H9 (cell line): ENCODE results near the gene EMP3. TPM values are rescaled to one million over a fixed set of nuclear protein-coding genes. Genes with fewer than 3 reads are reported as not detected.

Experiments
- DNase-seq: peaks from one replicate; pipeline ENCODE4 v3.0.0-alpha.2; 2017
- H2AFZ ChIP-seq: one replicate; pipeline ENCODE4 v1.6.1; 2013; ENCODE audit warnings: mild to moderate bottlenecking, low read length, control low read depth, moderate library complexity
- H2AK5ac ChIP-seq: 2 replicates; pipeline ENCODE4 v1.6.1; 2013; ENCODE audit warnings: low read length, control low read depth, mixed read lengths; ENCODE audit not compliant: insufficient read length
- H2BK120ac ChIP-seq: one replicate; pipeline ENCODE4 v1.6.1; 2013; ENCODE audit warnings: low read depth, mild to moderate bottlenecking, low read length, control low read depth, inconsistent platforms; ENCODE audit not compliant: poor library complexity, severe bottlenecking
- H2BK12ac ChIP-seq: 2 replicates; pipeline ENCODE4 v1.6.1; 2013; ENCODE audit warnings: low read length, control low read depth, mixed read lengths, low read depth; ENCODE audit not compliant: insufficient read length
- H2BK15ac ChIP-seq: 2 replicates; pipeline ENCODE4 v1.6.1; 2013; ENCODE audit warnings: low read depth, low read length, control low read depth
- H2BK20ac ChIP-seq: one replicate; pipeline ENCODE4 v1.6.1; 2013; ENCODE audit warnings: low read depth, mild to moderate bottlenecking, low read length, control low read depth, inconsistent platforms; ENCODE audit not compliant: poor library complexity, severe bottlenecking
- H2BK5ac ChIP-seq: 2 replicates; pipeline ENCODE4 v1.6.1; 2013; ENCODE audit warnings: low read length, control low read depth, mixed read lengths; ENCODE audit not compliant: insufficient read length
- H3K14ac ChIP-seq: 2 replicates; pipeline ENCODE4 v1.6.1; 2013; ENCODE audit warnings: low read length, control low read depth; ENCODE audit not compliant: insufficient read depth
- H3K18ac ChIP-seq: 2 replicates; pipeline ENCODE4 v1.6.1; 2013; ENCODE audit warnings: low read depth, mild to moderate bottlenecking, mixed read lengths, low read length, control low read depth; ENCODE audit not compliant: insufficient read length
- H3K23ac ChIP-seq: 2 replicates; pipeline ENCODE4 v1.6.1; 2013; ENCODE audit warnings: low read length, control low read depth, mixed read lengths, low read depth; ENCODE audit not compliant: insufficient read length
- H3K23me2 ChIP-seq: 2 replicates; pipeline ENCODE4 v1.6.1; 2013; ENCODE audit warnings: low read depth, mild to moderate bottlenecking, mixed read lengths, low read length, control low read depth; ENCODE audit not compliant: insufficient read length, poor library complexity, severe bottlenecking
- H3K27ac ChIP-seq: 2 replicates; pipeline ENCODE4 v1.5.1; 2013; ENCODE audit warnings: low read length, control low read depth, mixed read lengths, low read depth; ENCODE audit not compliant: insufficient read length
- H3K27me3 ChIP-seq: 2 replicates; pipeline ENCODE4 v1.6.1; 2013; ENCODE audit warnings: low read length, control low read depth, inconsistent platforms; ENCODE audit not compliant: insufficient read depth
- H3K4ac ChIP-seq: 2 replicates; pipeline ENCODE4 v1.6.1; 2013; ENCODE audit warnings: low read depth, mild to moderate bottlenecking, control low read depth, inconsistent platforms, low read length, moderate library complexity
- H3K4me1 ChIP-seq: 2 replicates; pipeline ENCODE4 v1.6.1; 2013; ENCODE audit warnings: low read length, control low read depth, inconsistent platforms; ENCODE audit not compliant: insufficient read depth
- H3K4me2 ChIP-seq: 2 replicates; pipeline ENCODE4 v1.6.1; 2013; ENCODE audit warnings: low read length, control low read depth, mixed read lengths; ENCODE audit not compliant: insufficient read length, insufficient read depth
- H3K56ac ChIP-seq: 2 replicates; pipeline ENCODE4 v1.6.1; 2013; ENCODE audit warnings: low read depth, mild to moderate bottlenecking, mixed read lengths, low read length, control low read depth; ENCODE audit not compliant: insufficient read length
- H3K79me1 ChIP-seq: 2 replicates; pipeline ENCODE4 v1.6.1; 2013; ENCODE audit warnings: low read depth, mild to moderate bottlenecking, moderate library complexity, low read length, control low read depth, inconsistent platforms; ENCODE audit not compliant: insufficient read depth, poor library complexity, severe bottlenecking
- H3K79me2 ChIP-seq: 2 replicates; pipeline ENCODE4 v1.6.1; 2013; ENCODE audit warnings: low read length, control low read depth, inconsistent platforms; ENCODE audit not compliant: insufficient read depth
- H3K9ac ChIP-seq: 2 replicates; pipeline ENCODE4 v1.6.1; 2013; ENCODE audit warnings: low read length, control low read depth, mixed read lengths; ENCODE audit not compliant: insufficient read length; ENCODE audit errors: extremely low read depth
- H3K9me3 ChIP-seq: one replicate; pipeline ENCODE4 v1.6.1; 2013; ENCODE audit warnings: low read depth, low read length, inconsistent platforms; ENCODE audit not compliant: control insufficient read depth
- H3T11ph ChIP-seq: one replicate; pipeline ENCODE4 v1.6.1; 2013; ENCODE audit warnings: mild to moderate bottlenecking, low read length, control low read depth, inconsistent platforms
- H4K20me1 ChIP-seq: one replicate; pipeline ENCODE4 v1.6.1; 2013; ENCODE audit not compliant: control insufficient read depth, insufficient read length, insufficient read depth
- H4K5ac ChIP-seq: 2 replicates; pipeline ENCODE4 v1.6.1; 2013; ENCODE audit warnings: low read depth, mild to moderate bottlenecking, mixed read lengths, low read length, control low read depth; ENCODE audit not compliant: insufficient read length
- H4K8ac ChIP-seq: replicated peaks from 2 replicates; pipeline ENCODE4 v1.6.1; 2013; ENCODE audit warnings: low read length, control low read depth, mixed read lengths, low read depth; ENCODE audit not compliant: insufficient read length
- H4K91ac ChIP-seq: 2 replicates; pipeline ENCODE4 v1.6.1; 2013; ENCODE audit warnings: low read depth, mild to moderate bottlenecking, moderate library complexity, mixed read lengths, low read length, control low read depth; ENCODE audit not compliant: insufficient read length
- H3K27ac Mint-ChIP-seq, 3 experiments: 2 replicates in 2 of 3; 3 replicates in 1 of 3; pipeline ENCODE4 v1.8.0; 2020 to 2021; ENCODE audit warnings: mixed read lengths in 3 of 3, mild to moderate bottlenecking in 1 of 3, moderate library complexity in 1 of 3
- H3K27me3 Mint-ChIP-seq: 2 replicates; pipeline ENCODE4 v1.8.0; 2021; ENCODE audit warnings: low read depth, mild to moderate bottlenecking, moderate library complexity, mixed read lengths
- H3K36me3 Mint-ChIP-seq, 3 experiments: 2 replicates in 2 of 3; 3 replicates in 1 of 3; pipeline ENCODE4 v1.8.0; 2020 to 2021; ENCODE audit warnings: low read depth in 3 of 3, mixed read lengths in 3 of 3; ENCODE audit not compliant: insufficient read depth in 1 of 3
- H3K4me1 Mint-ChIP-seq, 2 experiments: 2 replicates each; pipeline ENCODE4 v1.8.0; 2020; ENCODE audit warnings: mixed read lengths in 2 of 2
- H3K4me3 Mint-ChIP-seq, 2 experiments: 2 replicates in 1 of 2; 3 replicates in 1 of 2; pipeline ENCODE4 v1.8.0; 2020 to 2021; ENCODE audit warnings: mild to moderate bottlenecking in 2 of 2, mixed read lengths in 2 of 2, moderate library complexity in 1 of 2
- H3K9me3 Mint-ChIP-seq, 2 experiments: 2 replicates in 1 of 2; 3 replicates in 1 of 2; pipeline ENCODE4 v1.8.0; 2020; ENCODE audit warnings: mild to moderate bottlenecking in 2 of 2, mixed read lengths in 2 of 2, moderate library complexity in 1 of 2
- WGBS: extraction: QIAGEN DNeasy Blood & Tissue Kit; methylation state at CpG from one replicate; pipeline ENCODE4 v1.1.7; 2013; ENCODE audit warnings: missing lambda C conversion rate, low lambda C conversion rate, mixed read lengths; ENCODE audit not compliant: insufficient read length; ENCODE audit errors: extremely low coverage; 5-methylcytosine and 5-hydroxymethylcytosine counted together
- total RNA-seq: library from RNA; stranded (reverse); gene quantifications from 2 replicates; pipeline ENCODE4 v1.2.1, GENCODE V29; 2021
- TF ChIP-seq, protein P1 (sequence below): fragments of 200-600 bp; sonication (generic); conservative IDR thresholded peaks from 3 replicates; pipeline ENCODE4 v1.8.0; 2021; ENCODE audit warnings: antibody characterized with exemption, mild to moderate bottlenecking

EMP3 gene
- total RNA-seq, 1 experiment from 2014 or later: 9.6 TPM

DNA sequence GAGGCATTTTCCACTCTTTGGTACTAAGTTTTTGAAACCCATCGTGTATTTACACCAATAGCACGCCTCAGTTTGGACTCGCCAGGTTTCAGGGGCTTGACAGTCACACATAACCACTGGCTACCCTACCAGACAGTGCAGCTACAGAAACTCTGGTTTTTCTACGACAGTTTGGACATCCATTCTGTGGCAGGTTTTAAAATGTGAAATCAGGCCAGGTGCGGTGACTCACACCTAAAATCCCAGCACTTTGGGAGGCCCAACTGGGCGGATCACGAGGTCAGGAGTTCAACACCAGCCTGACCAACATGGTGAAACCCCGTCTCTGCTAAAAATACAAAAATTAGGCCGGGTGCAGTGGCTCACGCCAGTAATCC, 52.8 kb downstream of the EMP3 start:
- Histone ChIP-seq H2BK120ac (no peak overlapping the region), H3K4me2 (no peak overlapping the region), H3K56ac (no peak overlapping the region), H3K9ac (no peak overlapping the region), H2BK5ac (no peak overlapping the region), H2BK12ac (no peak overlapping the region), H4K91ac (no peak overlapping the region), H4K5ac (no peak overlapping the region), H2BK20ac (no peak overlapping the region), H4K20me1 (no peaks in the 10 kb centered on the region), H3K27me3 (no peaks in the 10 kb centered on the region), H3K23me2 (no peaks in the 10 kb centered on the region), H3K23ac (no peak overlapping the region), H3T11ph (no peak overlapping the region), H3K14ac (no peak overlapping the region), H3K79me1 (no peaks in the 10 kb centered on the region), H3K4me1 (no peaks in the 10 kb centered on the region), H3K27ac (no peak overlapping the region), H2AFZ (no peak overlapping the region), H3K79me2 (no peaks in the 10 kb centered on the region), H3K4ac (no peak overlapping the region), H3K18ac (no peak overlapping the region), H2AK5ac (no peak overlapping the region), H2BK15ac (no peak overlapping the region), H3K9me3 (no peaks in the 10 kb centered on the region), H4K8ac (no peak overlapping the region)
- Mint-ChIP-seq H3K4me1 (peaks cover 0 to 3% of the 10 kb centered on the region in 2 experiments; a peak in 1 of 4 replicates), H3K4me3 (no peak overlapping the region), H3K27me3 (peaks cover 18% of the 10 kb centered on the region), H3K27ac (no peak overlapping the region), H3K9me3 (no peaks in the 10 kb centered on the region), H3K36me3 (peaks cover 14 to 21% (median 17%) of the 10 kb centered on the region in 3 experiments)
- DNase-seq: no peak
- TF ChIP-seq, protein P1, sequence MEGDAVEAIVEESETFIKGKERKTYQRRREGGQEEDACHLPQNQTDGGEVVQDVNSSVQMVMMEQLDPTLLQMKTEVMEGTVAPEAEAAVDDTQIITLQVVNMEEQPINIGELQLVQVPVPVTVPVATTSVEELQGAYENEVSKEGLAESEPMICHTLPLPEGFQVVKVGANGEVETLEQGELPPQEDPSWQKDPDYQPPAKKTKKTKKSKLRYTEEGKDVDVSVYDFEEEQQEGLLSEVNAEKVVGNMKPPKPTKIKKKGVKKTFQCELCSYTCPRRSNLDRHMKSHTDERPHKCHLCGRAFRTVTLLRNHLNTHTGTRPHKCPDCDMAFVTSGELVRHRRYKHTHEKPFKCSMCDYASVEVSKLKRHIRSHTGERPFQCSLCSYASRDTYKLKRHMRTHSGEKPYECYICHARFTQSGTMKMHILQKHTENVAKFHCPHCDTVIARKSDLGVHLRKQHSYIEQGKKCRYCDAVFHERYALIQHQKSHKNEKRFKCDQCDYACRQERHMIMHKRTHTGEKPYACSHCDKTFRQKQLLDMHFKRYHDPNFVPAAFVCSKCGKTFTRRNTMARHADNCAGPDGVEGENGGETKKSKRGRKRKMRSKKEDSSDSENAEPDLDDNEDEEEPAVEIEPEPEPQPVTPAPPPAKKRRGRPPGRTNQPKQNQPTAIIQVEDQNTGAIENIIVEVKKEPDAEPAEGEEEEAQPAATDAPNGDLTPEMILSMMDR: no peak
- no CpG with 5 or more reads among the region's 10 CpGs for WGBS
